NCI-H1436 treated with DMSO at 0.1 percent for 48 hours (cell line): ENCODE data around the gene MAP3K5.

ENCODE experiments used
- DNase-seq: peaks from one replicate; lab custom pipeline; 2025; lab: John Stamatoyannopoulos, UW

The MAP3K5 gene

DNA sequence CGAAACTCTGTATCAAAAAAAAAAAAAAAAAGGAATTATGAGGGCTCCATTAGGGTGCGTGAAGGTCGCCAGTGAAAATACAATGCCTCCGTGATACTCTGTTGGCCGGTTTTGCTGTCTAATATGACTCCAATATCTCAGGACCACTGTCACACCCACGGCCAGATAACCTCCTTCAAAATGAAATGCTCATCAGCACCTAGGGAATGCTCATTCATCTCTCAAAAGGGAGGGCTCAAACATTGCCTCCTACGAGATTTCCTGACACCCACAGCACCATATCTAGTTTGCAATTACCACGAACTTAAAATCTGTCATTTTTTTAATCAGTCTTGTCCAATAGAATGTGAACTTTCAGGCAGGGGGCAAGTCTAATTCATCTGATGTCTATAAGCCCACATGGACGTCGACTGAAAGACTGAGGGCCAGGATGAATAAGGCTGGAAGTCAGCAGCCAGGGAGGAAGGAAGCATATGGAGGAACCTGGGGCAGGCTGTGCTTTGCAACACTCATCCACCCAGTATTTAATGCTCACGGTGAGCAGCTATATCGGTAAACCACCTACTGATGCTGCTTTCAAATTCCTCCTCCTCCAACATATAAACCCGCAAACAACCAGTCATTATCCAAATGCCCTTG is 42.8 kb downstream of the MAP3K5 start:
- no peak for DNase-seq

DNA sequence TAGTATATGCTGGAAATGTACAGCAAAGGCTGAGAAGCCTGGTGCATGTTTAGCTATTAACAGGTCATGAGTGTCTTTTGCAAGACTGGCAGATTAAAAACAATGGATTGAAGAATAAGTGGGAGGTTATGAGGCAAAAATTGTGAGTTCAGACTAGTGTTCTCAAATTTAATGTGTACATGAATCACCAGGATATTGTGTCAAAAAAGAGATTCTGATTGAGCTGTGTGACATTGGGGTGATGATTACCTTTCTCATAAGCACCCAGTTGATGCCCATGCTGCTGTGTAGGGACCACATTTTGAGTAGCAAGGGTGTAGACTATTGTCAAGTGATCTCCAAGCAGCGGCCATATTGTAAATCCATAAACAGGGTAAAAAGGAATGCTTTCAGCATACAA is 44.8 kb downstream of the MAP3K5 start:
- no peak for DNase-seq

DNA sequence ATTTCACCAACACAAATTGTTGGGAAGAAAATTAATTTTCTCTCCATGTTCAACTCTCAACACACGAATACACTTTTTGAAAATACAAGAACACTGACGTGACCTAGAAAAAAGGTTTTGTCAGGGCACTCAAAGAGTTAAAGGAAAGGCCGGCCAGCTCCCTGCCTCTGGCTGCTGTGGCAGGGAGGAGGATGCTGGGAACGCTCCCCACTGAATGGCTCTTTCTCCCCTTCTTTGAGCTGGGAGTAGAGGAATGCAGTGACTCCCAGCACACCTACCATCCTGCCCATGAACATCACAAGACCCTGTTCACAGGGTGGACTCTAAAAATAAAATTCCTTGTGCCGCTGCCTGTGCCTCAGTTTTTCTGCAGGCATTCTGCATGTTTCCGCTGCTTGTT is 47.0 kb downstream of the MAP3K5 start:
- DNase-seq, result no peak

DNA sequence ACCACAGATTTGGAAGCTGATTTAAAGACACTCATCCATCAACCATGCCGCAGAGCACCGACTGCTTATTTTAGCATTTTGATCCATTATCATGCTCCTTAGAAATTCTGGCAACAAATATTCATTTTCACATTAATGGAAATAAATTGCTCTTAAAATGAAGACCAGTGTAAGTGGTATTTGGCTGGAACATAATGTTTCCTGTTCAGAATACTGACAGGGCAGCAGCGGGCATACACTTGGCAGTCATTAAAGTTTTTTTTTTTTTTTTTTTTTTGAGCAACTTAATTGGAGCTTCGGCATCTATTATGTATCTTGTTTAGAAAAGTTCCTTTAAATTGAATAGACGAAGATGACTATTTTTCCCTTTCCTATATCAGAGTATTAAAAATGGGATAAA is 47.4 kb downstream of the MAP3K5 start:
- no peak for DNase-seq

GRCh38 chr6:136742125-136742524 is 50.2 kb downstream of the MAP3K5 start:
- DNase-seq, result no peak

DNA sequence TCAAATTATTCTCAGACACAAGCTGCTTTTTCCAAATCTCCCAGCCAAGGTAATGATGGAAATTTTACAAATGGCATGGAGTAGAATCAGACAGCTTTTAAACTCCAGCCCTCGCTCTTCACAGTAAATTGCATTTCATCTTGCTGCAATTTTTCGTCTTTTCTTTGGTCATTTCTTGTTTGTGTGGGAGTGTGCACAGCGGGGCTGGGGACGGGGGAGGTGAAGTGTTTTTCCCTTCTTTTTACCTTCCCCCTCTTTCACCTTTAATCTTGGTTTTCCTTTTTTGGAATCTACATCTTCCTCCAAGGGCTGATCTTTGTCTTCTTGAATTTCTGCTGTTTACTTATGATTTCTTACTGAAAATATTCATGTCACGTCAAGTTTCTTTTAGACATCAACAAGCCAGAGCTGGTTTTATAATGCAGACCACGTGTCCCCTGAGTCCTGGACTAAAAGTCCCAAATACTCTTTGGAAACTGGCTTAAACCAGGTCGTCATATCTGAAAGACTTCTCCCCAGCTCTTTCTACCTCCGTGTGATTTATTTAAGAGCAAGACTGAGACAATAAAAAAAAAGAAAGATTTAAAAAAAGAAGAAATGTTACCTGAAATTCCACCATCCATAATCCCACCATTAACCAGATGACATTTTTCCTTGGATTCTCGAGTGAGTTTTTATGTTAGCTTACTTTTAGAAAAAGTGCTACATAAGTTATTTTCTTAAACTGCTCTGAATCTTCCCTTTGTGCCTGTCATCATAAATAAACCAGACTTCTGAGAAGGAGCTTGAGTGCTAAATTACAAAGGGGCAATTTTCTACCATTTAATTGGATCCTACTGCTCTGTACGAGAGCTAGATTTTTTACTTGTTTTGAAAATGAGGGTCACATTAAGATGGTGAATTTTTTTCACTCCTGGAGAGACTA is 52.0 kb downstream of the MAP3K5 start:
- DNase-seq, result no peak

- DNase-seq, result no peak
Measured at GRCh38 chr6:136739501-136739900, 52.8 kb downstream of the MAP3K5 start.

GRCh38 chr6:136739071-136739470 is 53.2 kb downstream of the MAP3K5 start:
- DNase-seq, result no peak

DNA sequence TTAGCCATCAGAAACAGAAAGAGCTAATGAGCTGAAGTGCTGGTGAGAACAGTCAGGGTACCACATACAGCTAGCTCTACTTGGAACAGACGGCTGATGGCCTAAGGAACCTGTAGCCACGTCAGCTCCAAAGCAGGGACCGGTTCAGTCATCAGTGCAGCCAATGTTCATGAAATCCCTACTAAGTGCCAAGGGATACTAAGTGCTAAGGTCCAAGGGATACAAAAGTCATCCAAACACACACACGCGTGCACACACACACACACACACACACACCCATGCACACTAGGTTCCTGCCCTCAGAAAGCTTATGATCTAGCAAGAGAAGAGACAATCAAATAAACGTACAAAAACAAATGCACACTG is 53.6 kb downstream of the MAP3K5 start:
- DNase-seq, result no peak

DNA sequence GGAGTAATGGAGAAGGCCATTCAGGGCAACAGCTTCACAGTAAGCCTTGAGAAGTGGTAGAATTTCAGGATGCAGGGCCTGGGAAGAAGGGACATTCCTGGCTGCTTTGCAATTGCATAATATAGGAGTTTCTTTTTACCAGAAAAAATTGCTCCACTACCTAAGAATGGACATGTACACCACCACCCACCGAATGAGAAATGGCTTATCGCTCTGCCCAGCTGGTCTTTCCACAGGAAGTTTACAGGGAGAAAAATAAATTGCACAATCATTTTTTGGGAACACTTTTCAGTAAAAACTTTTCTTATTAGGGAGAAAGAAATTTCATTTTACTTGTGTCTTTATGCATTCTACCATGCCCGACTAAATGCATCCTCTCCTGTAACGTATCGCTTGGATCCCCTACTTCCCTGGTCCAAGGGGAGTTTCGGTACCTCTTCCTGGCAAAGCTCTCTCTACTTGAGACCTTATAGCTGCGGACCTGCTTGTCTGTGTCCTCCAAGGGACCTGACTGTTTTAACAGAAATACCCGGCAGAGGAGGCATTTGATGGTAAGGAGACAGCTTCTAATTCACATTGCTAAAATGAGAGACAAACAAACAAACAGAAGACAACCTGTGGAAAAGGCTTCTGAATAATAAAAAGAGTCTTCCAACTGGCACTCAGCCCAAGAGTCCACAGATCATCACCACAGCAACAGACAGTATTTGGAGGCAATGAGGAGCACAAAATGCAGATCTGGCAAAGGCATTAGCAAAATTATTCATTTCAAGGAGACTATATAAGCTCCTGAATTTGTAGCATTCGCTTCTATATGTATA is 54.2 kb downstream of the MAP3K5 start:
- DNase-seq, result no peak

DNA sequence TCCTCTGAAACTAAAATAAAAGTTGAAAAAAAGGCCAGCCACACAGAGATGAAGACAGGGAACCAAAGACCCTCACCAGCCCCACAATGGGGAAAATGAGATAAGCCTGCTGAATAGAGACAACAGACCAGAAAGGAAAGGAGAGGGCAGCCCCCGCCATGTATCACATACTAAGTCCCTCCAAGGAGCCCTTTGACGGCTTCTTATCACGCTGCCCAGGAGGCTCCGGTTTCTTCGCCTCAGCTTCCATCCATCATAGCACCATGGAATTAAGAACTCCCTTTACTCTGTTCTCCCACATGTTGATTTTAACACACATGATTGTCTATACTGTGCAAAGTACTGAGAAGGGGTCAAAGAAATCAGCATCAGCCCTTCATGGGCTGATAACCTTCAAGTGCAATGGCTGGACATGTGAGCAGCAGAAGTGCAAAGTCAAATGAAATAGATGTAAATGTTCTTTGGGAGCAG is 54.9 kb downstream of the MAP3K5 start:
- no peak for DNase-seq

DNA sequence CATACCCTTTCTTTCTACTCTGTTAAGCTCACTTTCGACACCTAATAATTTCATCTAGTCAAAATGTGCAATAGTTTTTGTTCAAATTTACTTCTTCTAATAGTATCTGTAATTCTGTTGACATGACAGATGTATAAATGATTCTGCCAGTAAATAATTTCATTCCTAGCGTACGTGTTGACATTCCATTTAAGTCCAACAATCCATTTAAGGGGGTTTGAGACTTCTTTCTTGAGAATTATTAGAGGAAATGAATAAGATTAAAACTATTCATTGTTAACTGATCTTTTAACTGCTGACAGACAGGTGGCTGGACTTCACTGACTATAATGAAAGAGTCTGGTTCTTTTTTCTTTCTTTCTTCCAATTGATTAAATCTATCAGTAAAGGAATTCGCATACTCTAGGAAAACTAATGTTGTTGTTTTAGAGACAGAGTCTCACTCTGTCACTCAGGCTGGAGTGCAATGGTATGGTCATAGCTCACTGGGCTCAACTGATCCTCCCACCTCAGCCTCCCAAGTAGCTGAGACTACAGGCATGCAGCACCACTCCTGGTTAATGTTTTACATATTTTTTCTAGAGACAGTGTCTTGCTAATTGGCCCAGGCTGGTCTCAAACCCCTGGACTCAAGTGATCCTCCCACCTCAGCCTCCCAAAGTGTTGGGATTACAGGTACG is 55.9 kb downstream of the MAP3K5 start:
- no peak for DNase-seq

DNA sequence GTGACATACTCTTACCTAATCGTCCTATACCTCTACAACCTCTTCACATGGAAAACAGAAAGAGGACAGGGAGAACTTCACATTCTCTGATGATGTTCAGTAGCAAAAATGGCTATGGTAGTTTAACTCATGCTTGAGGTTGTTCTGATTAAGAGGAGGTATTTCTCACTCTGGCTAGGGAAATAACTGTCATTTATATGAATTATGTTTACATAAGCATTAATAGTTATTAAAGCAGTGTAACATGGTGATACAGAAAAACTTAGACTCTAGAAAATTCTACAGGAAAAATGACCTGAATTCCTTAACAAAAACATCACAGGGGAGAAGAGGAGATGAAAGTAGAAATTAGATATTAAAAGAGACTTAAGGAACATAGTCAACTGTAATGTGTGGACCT is 57.3 kb downstream of the MAP3K5 start:
- DNase-seq, result no peak

GRCh38 chr6:136732889-136733288 is 59.4 kb downstream of the MAP3K5 start:
- no peak for DNase-seq

GRCh38 chr6:136729832-136730231 is 62.4 kb downstream of the MAP3K5 start:
- no peak for DNase-seq

DNA sequence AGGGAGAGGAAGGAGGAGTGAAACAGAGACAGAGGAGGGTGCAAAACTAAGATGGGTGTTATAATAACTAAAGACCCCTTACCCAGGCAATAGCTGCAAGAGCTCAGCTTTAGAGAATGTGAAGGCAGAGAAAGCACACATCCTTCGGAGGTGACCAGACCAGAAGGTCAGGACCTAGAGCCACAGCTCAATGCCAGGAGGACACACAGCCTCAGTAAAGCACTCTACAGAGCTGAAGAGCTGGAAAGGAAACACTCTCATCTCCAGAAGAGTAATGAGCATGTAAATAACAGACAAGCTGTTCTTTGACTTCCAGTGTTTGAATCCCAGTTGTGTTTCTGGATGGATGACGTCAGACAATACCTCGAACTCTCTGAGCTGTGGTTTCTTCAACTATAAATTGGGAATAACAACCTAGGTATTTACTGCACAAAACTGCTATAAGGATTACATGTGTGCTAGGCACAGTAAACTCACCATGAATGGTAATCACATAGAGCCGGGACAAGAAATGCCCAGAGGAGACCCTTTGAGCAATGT is 63.2 kb downstream of the MAP3K5 start:
- DNase-seq, result no peak

- DNase-seq, result no peak
Measured at GRCh38 chr6:136728033-136728939, 64.0 kb downstream of the MAP3K5 start.

- DNase-seq, result no peak
Measured at GRCh38 chr6:136726837-136727557, 65.3 kb downstream of the MAP3K5 start.

DNA sequence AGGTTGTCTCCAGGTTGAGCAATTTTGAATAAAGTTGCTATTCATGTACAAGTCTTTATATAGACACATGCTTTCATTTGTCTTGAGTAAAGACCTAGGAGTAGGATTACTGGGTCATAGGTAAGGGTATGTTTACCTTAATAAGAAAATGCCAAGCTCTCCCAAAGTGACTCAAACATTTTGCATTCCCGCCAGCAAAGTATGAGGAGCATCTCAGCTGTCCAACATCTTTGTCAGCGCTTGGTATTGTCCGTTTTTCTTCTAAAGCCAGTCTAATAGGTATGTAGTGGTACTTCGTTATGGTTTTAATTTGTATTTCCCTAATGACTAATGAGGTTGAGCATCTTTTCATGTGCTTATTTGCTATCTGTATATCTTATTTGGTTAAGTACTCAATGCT is 67.2 kb downstream of the MAP3K5 start:
- DNase-seq, result no peak

- DNase-seq, result no peak
Measured at GRCh38 chr6:136723780-136724179, 68.5 kb downstream of the MAP3K5 start.
